IPS-18a (cell line): Measurements from ENCODE around the gene PPP1R3G.
"Not testable (repeated sequence)": the region's sequence is repeated elsewhere in the genome, so short reads cannot be mapped to it uniquely, and the experiment has no call there.

ENCODE experiments used
- H3K27ac ChIP-seq: one replicate; pipeline ENCODE4 v1.5.1; 2013; ENCODE audit warnings: low read length
- H3K27me3 ChIP-seq: one replicate; pipeline ENCODE4 v1.6.1; 2013; ENCODE audit warnings: mild to moderate bottlenecking, low read length; ENCODE audit not compliant: control insufficient read depth, insufficient read depth
- H3K36me3 ChIP-seq: one replicate; pipeline ENCODE4 v1.6.1; 2013; ENCODE audit warnings: low read depth, low read length; ENCODE audit not compliant: control insufficient read depth
- H3K4me1 ChIP-seq: one replicate; pipeline ENCODE4 v1.6.1; 2013; ENCODE audit warnings: low read depth, low read length; ENCODE audit not compliant: control insufficient read depth
- H3K4me3 ChIP-seq: one replicate; pipeline ENCODE4 v1.5.1; 2013; ENCODE audit warnings: low read length
- H3K9ac ChIP-seq: one replicate; pipeline ENCODE4 v1.6.1; 2013; ENCODE audit warnings: mild to moderate bottlenecking, low read length, moderate library complexity
- H3K9me3 ChIP-seq: one replicate; pipeline ENCODE4 v1.6.1; 2013; ENCODE audit warnings: low read depth, low read length; ENCODE audit not compliant: control insufficient read depth

The PPP1R3G gene

GRCh38 chr6:5109436-5109835 lies 24.3 kb downstream of the PPP1R3G start:
- no peaks in the 10 kb centered on the region for H3K4me1 ChIP-seq
- no peak overlapping the region for H3K27ac ChIP-seq
- H3K27me3 ChIP-seq = no peaks in the 10 kb centered on the region
- H3K36me3 ChIP-seq = no peaks in the 10 kb centered on the region
- no peaks in the 10 kb centered on the region for H3K9me3 ChIP-seq
- no peak overlapping the region for H3K9ac ChIP-seq
- no peak overlapping the region for H3K4me3 ChIP-seq

GRCh38 chr6:5110246-5110645 lies 25.1 kb downstream of the PPP1R3G start:
- Histone ChIP-seq H3K27me3 (no peaks in the 10 kb centered on the region), H3K9ac (no peak overlapping the region), H3K4me3 (no peak overlapping the region), H3K9me3 (no peaks in the 10 kb centered on the region), H3K4me1 (no peaks in the 10 kb centered on the region), H3K36me3 (no peaks in the 10 kb centered on the region), H3K27ac (no peak overlapping the region)

- Histone ChIP-seq H3K36me3 (no peaks in the 10 kb centered on the region), H3K9ac (no peak overlapping the region), H3K27me3 (no peaks in the 10 kb centered on the region), H3K9me3 (no peaks in the 10 kb centered on the region), H3K27ac (no peak overlapping the region), H3K4me1 (no peaks in the 10 kb centered on the region), H3K4me3 (no peak overlapping the region)
Measured at GRCh38 chr6:5111626-5112025, 26.5 kb downstream of the PPP1R3G start.

GRCh38 chr6:5112066-5112799 lies 27.1 kb downstream of the PPP1R3G start:
- Histone ChIP-seq H3K4me3 (no peak overlapping the region), H3K36me3 (no peaks in the 10 kb centered on the region), H3K27ac (no peak overlapping the region), H3K9ac (no peak overlapping the region), H3K27me3 (no peaks in the 10 kb centered on the region), H3K4me1 (no peaks in the 10 kb centered on the region), H3K9me3 (no peaks in the 10 kb centered on the region)

GRCh38 chr6:5113096-5113495 lies 28.0 kb downstream of the PPP1R3G start:
- Histone ChIP-seq H3K4me3 (no peak overlapping the region), H3K4me1 (no peaks in the 10 kb centered on the region), H3K27ac (no peak overlapping the region), H3K9ac (no peak overlapping the region), H3K9me3 (no peaks in the 10 kb centered on the region), H3K36me3 (no peaks in the 10 kb centered on the region), H3K27me3 (no peaks in the 10 kb centered on the region)

GRCh38 chr6:5115168-5115567 lies 30.0 kb downstream of the PPP1R3G start:
- H3K9me3 ChIP-seq = no peaks in the 10 kb centered on the region
- H3K4me3 ChIP-seq = no peak overlapping the region
- H3K36me3 ChIP-seq = no peaks in the 10 kb centered on the region
- H3K27ac ChIP-seq = no peak overlapping the region
- no peaks in the 10 kb centered on the region for H3K4me1 ChIP-seq
- no peak overlapping the region for H3K9ac ChIP-seq
- H3K27me3 ChIP-seq = no peaks in the 10 kb centered on the region

GRCh38 chr6:5116243-5116991 lies 31.3 kb downstream of the PPP1R3G start:
- H3K9ac ChIP-seq = no peak overlapping the region
- H3K36me3 ChIP-seq = no peaks in the 10 kb centered on the region
- H3K9me3 ChIP-seq = no peaks in the 10 kb centered on the region
- no peaks in the 10 kb centered on the region for H3K27me3 ChIP-seq
- no peaks in the 10 kb centered on the region for H3K4me1 ChIP-seq
- H3K27ac ChIP-seq = no peak overlapping the region
- no peak overlapping the region for H3K4me3 ChIP-seq

- no peaks in the 10 kb centered on the region for H3K36me3 ChIP-seq
Measured at GRCh38 chr6:5119090-5119951, 34.2 kb downstream of the PPP1R3G start.

GRCh38 chr6:5120011-5120410 lies 34.9 kb downstream of the PPP1R3G start:
- H3K36me3 ChIP-seq = no peaks in the 10 kb centered on the region
- H3K9me3 ChIP-seq = no peaks in the 10 kb centered on the region
- no peak overlapping the region for H3K27ac ChIP-seq
- H3K4me3 ChIP-seq = no peak overlapping the region
- H3K9ac ChIP-seq = no peak overlapping the region
- no peaks in the 10 kb centered on the region for H3K27me3 ChIP-seq
- H3K4me1 ChIP-seq = no peaks in the 10 kb centered on the region

More at GRCh38 chr6:5119090-5119951, 34.2 kb downstream of the PPP1R3G start:
- H3K9me3 ChIP-seq = no peaks in the 10 kb centered on the region
- H3K4me3 ChIP-seq = no peak overlapping the region
- H3K27ac ChIP-seq = no peak overlapping the region
- no peaks in the 10 kb centered on the region for H3K27me3 ChIP-seq
- H3K4me1 ChIP-seq = no peaks in the 10 kb centered on the region
- no peak overlapping the region for H3K9ac ChIP-seq

- H3K27ac ChIP-seq, H3K9me3 ChIP-seq, H3K4me1 ChIP-seq, H3K9ac ChIP-seq, H3K27me3 ChIP-seq, H3K4me3 ChIP-seq, H3K36me3 ChIP-seq: not testable (repeated sequence)
Measured at GRCh38 chr6:5120543-5120942, 35.4 kb downstream of the PPP1R3G start.

- Histone ChIP-seq H3K36me3 (no peaks in the 10 kb centered on the region), H3K9me3 (no peaks in the 10 kb centered on the region), H3K27ac (no peak overlapping the region), H3K4me3 (no peak overlapping the region), H3K27me3 (no peaks in the 10 kb centered on the region), H3K4me1 (peaks cover 5% of the 10 kb centered on the region), H3K9ac (no peak overlapping the region)
Measured at GRCh38 chr6:5121479-5121878, 36.3 kb downstream of the PPP1R3G start.
